ENCODE measurements around the gene RREB1.
A peak's percentile ranks its signal among the peaks of the same experiment; 100 is the strongest.

The RREB1 gene

DNA sequence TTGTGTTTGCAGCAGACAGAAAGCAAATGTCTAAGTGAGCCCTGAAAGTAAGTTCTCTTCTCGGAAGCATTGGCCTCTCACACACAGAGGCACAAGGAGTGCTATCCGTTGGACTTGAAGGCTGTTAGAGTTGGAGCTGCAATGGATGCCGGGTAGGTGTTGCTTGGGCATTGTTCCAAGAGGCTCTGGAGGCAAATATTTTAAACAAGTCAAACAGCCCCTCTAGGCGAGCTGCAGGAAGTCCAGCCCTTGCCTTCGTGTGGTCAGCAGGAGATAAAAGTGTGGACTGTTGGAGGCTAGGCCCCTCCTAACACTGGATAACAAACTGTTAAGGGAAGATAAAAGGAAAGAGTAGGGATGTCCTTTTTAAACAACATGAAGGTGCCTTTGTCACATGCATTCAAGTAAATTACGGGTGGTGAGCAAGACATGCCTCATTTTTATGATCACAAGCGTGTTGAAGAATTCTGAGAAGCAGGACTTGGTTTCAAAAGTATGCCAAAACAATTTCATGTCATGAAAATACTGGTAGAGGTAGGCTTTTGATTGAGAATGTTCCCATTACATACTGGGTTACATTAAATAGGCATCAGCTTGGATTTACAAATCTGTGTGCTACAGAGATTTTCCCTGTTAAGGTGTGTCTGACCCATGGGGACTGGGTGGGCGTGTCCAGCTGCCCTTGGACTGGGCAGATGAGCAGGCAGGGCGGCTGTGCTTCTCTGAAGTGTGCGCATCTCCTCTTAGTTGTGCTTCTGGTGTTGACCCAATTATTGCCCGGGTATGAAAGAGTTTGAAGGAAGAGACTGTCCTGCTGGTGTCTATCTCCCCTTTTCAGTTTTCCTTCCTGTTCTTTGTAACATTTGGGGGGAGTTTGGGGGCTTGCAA is 57.5 kb downstream of the RREB1 start:
- DNase-seq, result peak; percentile 42 to 77

DNA sequence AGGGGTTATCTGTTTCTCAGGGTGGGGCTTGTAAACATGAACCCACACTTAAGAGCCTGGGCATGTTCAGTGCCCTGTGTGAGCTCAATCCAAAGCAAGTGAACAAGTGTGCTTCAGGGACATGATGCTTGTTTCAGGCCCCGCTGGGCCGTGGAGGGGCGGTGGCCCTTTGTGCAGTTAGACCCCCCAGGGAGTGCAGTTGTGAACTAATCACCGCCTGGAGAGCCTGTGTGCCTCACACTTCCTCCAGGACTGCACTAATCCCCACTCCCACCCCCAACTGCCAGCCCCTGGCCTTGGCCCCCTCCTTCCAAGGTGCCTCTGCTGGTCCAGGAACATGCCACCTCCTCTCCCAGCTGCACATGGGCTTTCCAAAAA is 58.1 kb downstream of the RREB1 start:
- DNase-seq, result no peak

DNA sequence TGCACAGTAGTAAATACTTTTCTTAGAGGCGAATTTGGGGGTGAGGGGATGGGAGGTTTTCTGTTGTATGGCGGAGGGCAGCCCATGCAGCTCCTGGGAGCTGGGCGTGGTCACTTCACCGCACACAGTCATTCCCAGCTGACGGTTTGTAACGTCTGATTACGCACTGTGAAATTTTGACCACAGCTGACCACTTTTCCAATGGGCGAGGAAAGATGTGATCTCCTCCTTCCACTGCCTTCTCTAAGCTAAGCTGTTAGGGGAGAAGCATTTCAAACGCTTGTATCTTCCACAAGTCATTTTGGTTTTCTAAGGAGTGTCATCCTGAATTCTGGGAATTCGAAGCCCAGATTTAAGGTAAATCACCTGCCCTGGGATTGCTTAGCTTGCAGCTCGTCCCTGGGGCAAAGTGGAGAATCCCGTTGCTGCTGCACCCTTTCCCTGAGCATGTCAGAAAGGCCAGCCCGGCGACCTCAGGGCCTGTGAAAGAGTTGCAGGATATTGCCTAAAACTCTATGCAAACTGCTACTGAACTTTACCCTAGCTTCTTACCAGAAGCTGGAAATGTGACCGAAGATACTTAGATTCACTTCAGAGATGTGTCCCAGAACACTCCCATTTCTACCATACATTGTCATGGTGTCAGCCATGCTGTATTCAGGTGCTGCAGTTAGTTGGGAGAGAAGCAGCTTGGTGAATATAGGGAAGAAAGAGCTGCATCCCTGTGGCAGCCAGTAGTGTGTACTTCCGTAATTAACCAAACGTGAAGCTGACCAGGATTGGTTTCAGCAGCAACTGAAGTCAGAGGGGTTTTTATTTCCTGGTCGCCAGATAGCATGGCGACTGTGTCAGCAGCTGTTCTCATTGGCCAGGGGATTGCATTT is 58.9 kb downstream of the RREB1 start:
- no peak for DNase-seq

DNA sequence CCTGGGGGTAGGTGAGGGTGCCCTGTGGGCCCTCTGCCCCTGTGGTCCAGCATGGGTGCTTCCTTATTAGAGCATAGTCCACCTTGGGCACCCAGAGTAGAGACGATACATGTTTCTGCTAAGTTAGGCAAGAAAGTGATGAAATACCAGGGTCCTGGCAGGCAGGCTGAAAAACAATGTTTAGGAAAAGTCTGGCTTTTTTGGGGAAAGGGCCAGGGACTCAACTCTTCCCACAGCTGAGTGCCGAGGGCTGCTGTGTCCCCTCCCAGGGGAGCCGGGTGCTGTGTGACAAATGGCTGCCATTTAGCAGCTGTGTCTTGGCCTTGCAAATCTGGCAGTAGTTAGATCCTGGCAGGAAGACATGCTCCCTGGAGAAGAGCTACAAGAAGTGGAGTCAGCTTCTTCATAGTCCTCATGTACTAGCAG is 61.5 kb downstream of the RREB1 start:
- no peak for DNase-seq

DNA sequence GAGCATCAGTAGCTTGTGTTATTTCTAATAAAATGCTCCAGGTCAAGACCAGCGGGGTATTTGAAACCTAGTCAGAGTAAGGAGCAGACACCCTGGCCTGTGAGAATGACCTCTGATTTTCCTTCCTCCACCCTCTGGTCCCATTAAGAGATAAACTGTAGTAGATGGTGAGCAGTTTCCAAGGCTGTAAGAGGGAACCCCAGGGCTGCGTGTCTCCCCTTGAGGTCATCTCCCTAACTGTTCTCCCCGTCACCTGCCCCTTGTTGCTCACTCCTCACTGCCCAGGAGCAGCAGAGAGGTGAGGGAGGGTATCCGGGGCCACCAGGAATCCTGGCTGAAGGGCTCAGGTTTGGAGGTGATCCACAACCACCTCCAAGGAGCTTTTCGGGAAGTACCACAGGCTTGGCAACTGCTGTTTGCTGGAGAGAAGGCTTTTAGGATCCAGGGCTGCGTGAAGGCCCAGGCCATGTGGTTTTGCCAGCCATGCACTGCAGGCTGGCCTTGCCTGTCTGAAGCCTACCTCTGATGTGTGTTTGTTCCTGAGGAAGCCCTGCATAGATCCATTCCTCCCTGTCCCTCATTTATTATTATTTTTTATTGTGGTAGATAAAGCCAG is 62.5 kb downstream of the RREB1 start:
- DNase-seq, result no peak

DNA sequence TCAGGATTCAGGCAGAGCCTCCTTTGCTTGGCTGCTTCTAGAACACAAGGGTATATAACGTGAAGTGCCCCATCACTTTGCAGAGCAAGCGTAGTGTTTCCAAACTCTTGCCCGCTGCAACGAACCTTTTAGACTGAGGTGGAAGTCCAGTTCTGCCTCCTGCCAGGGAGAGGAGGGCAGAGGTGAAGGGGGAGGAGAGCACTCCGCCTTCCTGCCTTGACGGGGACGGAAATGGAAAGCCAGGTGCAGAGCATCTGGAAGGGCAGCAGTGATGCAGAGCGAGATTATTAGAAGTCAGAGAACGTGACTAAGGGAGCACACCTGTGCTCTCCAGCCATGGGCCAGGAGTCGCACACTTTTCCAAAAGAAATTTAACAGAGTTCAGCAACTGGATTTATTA is 63.4 kb downstream of the RREB1 start:
- DNase-seq, result peak; percentile 32 to 60

DNA sequence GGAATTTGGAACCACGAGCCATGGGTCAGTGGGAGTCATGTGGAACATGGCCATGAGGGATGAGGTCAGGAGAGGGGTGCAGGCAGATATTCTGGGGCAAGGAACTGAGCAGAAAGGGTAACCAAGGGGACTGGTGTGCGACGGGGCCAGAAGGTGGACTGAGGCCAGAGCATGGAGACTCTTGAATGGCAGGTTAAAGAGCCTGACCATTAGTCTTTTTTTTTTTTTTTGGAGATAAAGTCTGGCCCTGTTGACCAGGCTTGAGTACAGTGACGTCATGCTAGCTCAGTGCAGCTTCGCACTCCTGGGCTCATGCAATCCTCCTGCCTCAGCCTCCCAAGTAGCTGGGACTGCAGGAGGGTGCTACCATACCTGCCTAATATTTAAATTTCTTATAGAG is 64.0 kb downstream of the RREB1 start:
- no peak for DNase-seq

DNA sequence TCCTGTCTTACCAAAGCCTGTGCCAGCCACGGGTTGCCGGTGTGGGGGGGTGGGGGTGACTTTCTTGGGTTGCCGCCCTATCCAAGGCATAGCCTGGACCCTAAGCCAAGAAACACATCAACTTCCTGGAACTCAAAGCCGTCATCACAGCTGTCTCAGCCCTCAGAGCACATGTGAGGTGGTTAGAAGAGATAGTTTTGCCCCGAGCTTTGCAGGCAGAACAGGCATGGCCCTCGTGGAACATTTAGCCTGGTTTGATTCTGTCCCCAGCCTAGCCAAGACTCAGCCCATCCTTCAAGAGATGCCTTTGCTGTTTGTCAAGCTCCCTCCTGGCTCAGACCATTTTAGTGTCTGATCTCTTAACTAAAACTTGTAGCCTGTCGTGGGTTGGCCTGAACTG is 64.9 kb downstream of the RREB1 start:
- no peak for DNase-seq

DNA sequence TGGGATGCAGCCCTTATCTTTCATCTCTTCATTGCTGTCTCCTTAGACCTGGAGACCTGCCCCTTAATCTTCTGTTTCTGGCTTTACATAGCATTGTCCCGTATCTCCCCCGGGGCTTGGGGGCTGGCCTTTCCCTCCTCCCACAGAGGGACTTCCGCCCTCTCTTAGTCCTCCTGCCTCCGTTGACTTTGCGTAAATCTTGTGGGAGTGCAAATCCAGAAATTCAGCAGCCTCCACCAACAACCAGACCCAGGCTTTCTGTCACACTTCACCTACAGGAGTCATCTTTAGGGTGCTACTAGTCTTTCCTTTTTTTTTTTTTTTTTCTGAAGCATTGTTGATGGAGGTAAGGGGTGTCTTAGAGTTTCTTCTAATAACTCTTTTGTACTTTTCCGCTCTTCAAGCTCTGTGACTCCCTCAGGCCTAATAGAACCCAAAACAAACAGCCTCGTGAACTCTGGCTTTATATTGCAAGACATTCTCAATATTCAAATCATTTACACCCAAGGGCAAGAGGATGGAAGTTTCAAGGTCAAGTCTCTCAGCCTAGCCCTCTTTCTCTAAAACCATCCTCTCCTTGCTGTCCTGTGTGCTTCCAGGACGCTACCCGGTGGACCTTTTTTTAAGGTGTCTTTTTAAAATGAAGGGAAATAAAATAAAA is 66.2 kb downstream of the RREB1 start:
- no peak for DNase-seq

DNA sequence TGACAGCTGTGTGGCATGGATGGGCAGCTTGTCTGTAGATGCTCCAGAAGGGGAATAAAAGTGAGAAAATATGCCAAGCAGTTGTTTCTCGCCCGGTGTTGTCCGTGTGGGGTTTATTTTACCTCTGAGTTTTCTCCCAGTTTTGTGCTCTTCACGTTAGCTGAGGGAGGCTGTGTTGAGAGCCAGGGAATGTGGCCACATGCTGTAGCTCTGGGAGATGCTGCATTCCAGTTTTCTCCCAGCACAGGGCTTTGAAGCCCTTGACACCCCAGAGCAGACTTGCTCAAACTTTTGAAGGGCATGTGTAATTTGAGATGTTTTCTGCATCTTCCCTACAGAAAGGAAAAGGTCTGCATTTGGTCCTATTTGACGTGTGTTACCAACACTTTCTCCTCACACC is 67.7 kb downstream of the RREB1 start:
- no peak for DNase-seq

DNA sequence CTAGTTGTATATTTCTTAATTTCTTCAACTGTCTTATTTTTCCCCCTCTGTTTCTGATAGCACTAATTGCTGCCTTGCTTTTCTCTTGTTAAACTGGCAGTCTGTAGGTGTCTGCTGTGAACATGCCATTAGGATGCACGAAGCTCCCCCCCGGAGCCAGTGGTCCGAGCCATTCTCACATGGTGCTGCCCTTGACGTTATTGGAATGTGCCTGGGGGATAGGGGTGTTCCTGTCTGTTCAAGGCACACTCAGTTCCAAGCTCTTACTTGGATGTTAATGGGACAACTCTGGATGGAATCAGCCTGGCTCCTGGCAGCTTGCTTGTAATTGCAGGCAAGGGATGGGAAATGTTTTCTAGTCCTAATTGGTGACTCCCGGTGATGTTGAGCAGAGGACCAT is 68.4 kb downstream of the RREB1 start:
- DNase-seq, result no peak

DNA sequence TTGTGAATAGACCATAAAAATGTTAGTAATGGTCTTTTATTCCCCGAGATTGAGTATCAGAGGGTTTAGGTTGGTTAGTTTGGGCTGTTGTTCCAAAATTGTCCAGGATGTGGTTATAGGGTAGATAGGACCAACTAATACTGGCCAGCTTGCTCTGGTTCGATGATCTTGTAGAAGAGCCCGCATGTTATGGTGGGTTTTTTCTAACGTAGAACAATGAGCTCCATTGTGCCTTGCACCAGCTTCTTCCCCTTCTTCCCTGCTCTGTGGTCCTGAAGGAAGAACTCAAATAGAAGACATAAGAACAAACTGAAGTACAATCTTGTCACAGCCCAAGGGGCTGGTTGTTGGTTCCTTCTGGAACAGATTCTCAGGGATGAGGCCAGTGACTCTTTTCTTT is 70.5 kb downstream of the RREB1 start:
- DNase-seq, result no peak

DNA sequence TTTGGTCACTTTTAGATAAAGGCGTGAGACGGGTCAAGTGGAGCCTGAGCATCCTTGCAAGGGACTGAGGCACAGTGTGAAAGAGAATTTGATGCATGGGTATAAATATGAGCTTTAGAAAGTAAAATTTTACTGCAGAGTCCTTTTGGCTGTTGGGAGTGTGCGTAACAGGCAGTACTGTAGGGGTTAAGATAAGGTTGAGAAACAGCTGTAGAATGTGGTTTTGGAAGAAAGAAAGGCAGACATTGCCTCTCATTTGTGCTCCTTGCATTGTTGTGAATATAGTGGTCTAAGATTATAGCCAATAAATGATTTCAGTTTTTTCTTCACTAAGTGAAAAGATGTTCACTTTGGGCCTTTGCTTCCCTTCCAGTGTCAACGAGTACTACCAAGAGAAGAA is 73.0 kb downstream of the RREB1 start:
- DNase-seq, result no peak

DNA sequence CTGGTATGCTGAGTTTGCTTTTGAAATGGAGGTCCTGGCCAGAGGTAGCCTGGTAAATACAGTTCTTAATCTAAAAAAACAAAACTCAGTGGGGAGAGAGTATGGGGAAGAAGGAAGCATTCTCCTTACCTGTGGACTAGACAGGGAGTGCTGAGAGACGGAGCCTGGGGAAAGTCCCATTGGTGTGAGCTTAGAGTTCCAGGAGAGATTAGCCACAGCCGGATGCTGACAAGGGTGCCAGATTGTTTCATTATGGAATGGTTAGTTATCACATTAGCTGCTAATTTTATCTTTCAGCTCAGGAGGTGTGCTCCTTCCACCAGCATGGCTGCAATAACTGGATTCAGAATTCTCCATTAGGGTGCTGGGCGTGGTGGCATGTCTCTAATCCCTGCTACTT is 75.9 kb downstream of the RREB1 start:
- no peak for DNase-seq

DNA sequence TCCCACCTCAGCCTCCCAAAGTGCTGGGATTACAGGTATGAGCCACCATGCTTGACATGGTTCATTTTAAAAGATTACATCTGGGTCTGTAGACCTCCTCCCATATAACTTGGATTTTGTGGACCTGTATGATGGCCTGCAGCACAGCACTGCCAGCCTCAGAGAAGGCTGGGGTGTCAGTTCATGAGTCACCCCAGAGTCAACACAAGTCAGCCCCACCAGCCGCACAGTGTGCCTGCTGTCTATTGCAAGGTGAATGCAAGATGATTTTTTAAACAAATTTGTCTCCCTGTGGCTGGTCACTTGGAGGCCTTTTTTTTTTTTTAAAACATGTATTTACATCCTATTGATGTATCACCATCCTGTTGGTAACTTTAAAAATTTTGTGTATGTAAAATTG is 76.7 kb downstream of the RREB1 start:
- no peak for DNase-seq

DNA sequence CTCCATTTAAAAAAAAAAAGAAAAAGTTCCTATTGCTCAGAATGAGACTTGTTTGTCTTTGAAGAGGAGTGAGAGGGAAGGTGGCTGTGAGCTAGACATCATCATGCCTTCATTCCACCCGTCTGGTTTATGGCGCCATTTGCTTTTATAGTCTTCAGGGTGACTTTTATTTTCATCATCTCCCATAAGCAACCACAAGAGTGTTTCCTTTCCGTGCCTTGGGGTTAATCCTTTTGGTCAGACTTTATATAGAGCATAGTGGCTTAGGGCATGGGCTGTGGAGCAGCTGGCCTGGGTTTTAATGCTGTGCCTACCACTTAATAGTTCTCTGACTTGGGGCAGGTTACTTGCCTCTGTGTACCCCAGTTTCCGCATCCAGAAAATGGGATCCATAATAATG is 77.8 kb downstream of the RREB1 start:
- no peak for DNase-seq

DNA sequence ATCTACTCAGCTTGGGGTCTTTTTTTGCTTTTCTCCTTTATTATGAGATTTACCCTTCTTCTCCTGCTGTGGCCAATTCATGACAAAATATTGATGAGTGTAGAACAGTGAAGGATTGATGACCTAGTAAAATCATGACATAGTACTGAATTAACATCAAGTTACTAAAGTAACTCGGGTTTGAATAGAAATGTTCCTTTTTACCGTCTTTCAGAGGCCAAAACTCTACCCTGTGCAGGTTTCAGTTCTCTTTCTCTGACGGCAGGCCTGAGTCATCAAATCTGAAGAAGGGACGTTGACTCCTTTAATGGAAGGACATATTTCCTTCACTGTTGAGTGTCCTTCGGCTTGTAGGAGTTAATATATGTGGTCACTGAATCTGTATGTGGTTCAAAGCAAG is 80.7 kb downstream of the RREB1 start:
- no peak for DNase-seq

DNA sequence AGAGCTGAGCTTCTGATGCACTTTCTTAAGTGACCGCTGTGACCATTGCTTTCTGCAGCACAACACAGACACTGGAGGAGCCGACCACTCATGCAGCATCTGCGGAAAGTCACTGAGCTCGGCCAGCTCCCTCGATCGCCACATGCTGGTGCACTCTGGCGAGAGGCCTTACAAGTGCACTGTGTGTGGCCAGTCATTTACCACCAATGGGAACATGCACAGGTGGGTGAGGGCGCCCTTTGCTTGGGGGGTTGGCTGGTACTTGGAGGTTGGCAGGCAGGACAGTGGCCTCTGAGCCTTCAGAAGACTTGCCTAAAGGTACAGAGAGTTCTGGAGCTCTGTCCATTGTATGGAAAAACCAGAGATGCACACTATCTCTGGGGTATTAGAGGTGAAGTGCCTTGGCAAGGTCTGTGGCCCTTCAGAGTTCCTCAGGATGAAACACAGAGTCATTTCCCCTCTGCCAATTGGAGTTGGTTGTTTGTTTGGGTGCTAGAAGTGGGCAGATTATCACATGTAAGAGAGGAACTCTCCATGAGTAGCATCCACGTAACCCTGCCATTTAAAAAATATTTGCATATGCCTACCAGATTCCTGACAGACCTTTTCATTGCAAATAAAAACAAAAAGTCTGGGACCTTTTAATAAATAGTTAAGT is 81.5 kb downstream of the RREB1 start:
- no peak for DNase-seq

DNA sequence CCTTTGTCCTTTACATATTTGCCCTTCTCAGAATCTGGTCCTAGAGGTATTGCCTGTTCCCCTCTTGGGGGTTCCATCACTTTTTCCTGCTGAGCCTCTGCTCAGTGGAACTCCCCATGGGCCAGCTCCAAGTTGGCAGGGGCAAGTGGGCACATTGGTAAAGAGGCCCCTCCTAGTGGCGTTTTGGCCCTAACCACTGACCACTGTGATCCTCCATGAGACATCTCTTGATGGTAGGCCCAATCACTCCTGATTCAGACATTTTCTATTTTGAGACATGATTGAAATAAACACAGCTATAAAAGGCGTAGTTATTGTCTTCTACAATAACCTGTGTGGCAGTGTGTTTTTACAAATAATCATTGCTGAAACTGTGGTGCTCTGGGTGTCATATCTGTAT is 83.0 kb downstream of the RREB1 start:
- DNase-seq, result no peak

DNA sequence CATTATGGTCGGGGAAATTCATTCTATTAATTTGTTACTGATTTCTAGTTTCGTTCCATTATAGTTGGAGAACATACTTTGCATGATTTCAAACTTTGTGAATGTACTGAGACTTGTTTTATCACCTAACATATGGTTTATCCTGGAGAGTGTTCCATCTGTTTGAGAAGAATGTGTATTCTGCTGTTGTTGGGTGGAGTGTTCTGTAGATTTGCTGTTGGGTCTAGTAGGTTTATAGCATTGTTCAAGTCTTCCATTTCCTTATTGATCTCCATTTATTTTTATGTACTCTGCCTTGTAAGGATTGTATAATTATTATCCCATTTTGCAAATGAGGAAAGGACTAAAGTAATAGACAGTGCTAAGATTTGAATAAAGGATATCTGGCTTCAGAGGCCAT is 85.4 kb downstream of the RREB1 start:
- no peak for DNase-seq

DNA sequence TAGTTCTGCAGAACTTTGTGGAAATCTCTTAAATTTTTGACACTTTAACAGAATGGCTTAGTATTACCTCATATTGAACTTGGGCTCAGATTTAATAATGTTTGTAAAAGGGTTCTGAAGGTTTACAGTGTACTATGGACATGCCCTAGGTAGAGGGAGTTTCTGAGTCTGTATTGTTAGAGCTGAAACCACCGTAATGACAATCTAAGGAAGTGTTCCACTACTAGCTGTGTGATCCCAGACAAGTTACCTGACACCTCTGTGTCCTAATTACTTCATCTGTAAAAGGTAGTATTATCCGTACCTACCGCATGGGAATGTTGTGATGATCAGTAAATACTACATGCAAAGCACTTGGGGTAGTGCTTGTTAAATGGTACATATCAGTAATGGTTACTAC is 86.9 kb downstream of the RREB1 start:
- no peak for DNase-seq

DNA sequence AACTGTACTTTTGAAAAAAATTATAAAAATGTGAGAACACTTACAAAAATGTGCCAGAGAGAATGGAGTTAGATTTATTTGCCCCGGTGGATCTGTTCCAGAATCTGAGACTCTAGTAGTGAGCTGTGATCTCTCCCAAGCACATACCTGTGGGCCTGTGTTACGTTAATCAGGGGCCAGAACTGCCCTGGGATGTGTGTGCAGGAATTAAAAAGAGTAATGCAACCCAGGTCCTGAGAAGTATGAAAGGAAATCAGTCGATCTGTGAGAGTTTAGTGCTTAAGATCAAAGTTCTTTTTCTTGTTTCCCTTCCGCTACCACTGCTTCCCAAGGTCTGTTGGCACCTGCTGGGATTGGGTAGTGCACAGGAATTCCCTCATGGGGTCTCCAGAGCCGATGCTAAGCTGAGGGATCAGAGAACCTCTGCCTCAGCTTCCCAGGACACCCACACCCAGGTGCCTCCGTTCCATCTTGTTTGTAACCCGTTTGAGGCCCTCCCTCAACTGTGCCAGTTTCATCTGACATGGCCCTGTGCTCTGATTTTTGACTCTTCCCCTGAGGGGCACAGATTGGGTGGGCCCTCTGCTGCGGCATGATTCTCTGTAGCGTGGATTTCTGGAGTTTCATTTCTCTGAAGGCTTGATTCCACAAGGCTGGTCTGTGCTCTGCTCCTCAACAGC is 87.7 kb downstream of the RREB1 start:
- DNase-seq, result no peak
